Testis (tissue), 3 donors: ENCODE measurements around the gene FMNL2. TPM values are rescaled to one million over a fixed set of nuclear protein-coding genes. Genes with fewer than 3 reads are reported as not detected.

Experiments used
- DNase-seq: peaks from one replicate; pipeline ENCODE4 v3.0.0-alpha.2; 2019
- H3K27ac ChIP-seq, 2 donors: fragments of 200-600 bp; sonication (generic); one replicate each; pipeline ENCODE4 v1.5.1; 2019
- H3K27me3 ChIP-seq: fragments of 200-600 bp; sonication (generic); one replicate; pipeline ENCODE4 v1.5.1; 2019
- H3K36me3 ChIP-seq: fragments of 200-600 bp; sonication (generic); one replicate; pipeline ENCODE4 v1.5.1; 2017; ENCODE audit warnings: low read depth; ENCODE audit errors: missing control alignments
- H3K4me1 ChIP-seq: fragments of 200-600 bp; sonication (generic); one replicate; pipeline ENCODE4 v1.5.1; 2019
- H3K4me3 ChIP-seq, 2 donors: fragments of 200-600 bp; sonication (generic); one replicate each; pipeline ENCODE4 v1.5.1; 2017 to 2019
- H3K9me3 ChIP-seq: fragments of 200-600 bp; sonication (generic); one replicate; pipeline ENCODE4 v1.5.1; 2017
- CTCF ChIP-seq, 3 experiments: fragments of 450-650 bp in 2 of 3; fragments of 200-600 bp in 1 of 3; sonication (generic) in 1 of 3; IDR thresholded peaks; one replicate each; pipeline ENCODE4 v1.5.1; 2016 to 2019; ENCODE audit warnings: antibody characterized with exemption in 3 of 3, mild to moderate bottlenecking in 2 of 3, moderate library complexity in 1 of 3
- POLR2A ChIP-seq: fragments of 450-650 bp; IDR thresholded peaks from one replicate; pipeline ENCODE4 v1.6.1; 2017; ENCODE audit warnings: antibody characterized with exemption, mild to moderate bottlenecking, moderate library complexity
- WGBS, 2 donors: methylation state at CpG; one replicate each; pipeline ENCODE4 v1.1.5; 2018; 5-methylcytosine and 5-hydroxymethylcytosine counted together
- intact Hi-C: fragments of 100-400 bp; cut with DNase I; formaldehyde crosslinking; loops from one replicate; pipeline ENCODE4 v1.15.1; 2023; ENCODE audit warnings: low total_unique reads
- polyA plus RNA-seq: library from polyadenylated mRNA; stranded (reverse); fragments of 350-450 nt; fragmentation: Illumina TruSeq; extraction: RNeasy Lipid Tissue Mini Kit (QIAGEN cat#74804); gene quantifications from one replicate; pipeline ENCODE4 v1.2.3, GENCODE V29; 2014; ENCODE audit warnings: low read depth, low replicate concordance; ENCODE audit not compliant: insufficient read depth
- total RNA-seq, 2 donors: library from RNA; depleted of rRNA; stranded (reverse); fragments of >200 nt; gene quantifications; one replicate each; pipeline ENCODE4 v1.2.3, GENCODE V29; 2016

The FMNL2 gene
- total and polyA plus RNA-seq, 3 donors from 2014 or later, result 15.4 to 19.8 (median 16.8) TPM

GRCh38 chr2:152303951-152304350, 31.0 kb upstream of the FMNL2 start:
- DNase-seq, result no peak
- Histone ChIP-seq H3K9me3 (no peaks in the 10 kb centered on the region), H3K27me3 (no peaks in the 10 kb centered on the region), H3K4me3 (no peak overlapping the region), H3K4me1 (no peaks in the 10 kb centered on the region), H3K27ac (no peak overlapping the region), H3K36me3 (no peaks in the 10 kb centered on the region)
- no peak for TF ChIP-seq CTCF (IDR thresholded peaks at IDR 0.05)
- TF ChIP-seq POLR2A, result no peak
- WGBS, 2 donors, result 82 to 88% methylated on average over 2 of the region's 2 CpGs
- intact Hi-C loops, result no loop called here

- Histone ChIP-seq H3K4me3 (no peak overlapping the region), H3K4me1 (no peaks in the 10 kb centered on the region), H3K36me3 (no peaks in the 10 kb centered on the region), H3K27ac (no peak overlapping the region), H3K9me3 (no peaks in the 10 kb centered on the region), H3K27me3 (no peaks in the 10 kb centered on the region)
- TF ChIP-seq POLR2A, result no peak
- TF ChIP-seq CTCF (IDR thresholded peaks at IDR 0.05), result no peak
- intact Hi-C loops, result no loop called here
- 58 to 70% methylated on average over 1 of the region's 1 CpG for WGBS, 2 donors
- no peak for DNase-seq
Measured at GRCh38 chr2:152304836-152305235, 30.1 kb upstream of the FMNL2 start.

GRCh38 chr2:152307863-152308262, 27.1 kb upstream of the FMNL2 start:
- DNase-seq, result no peak
- Histone ChIP-seq H3K9me3 (no peaks in the 10 kb centered on the region), H3K4me1 (no peaks in the 10 kb centered on the region), H3K27ac (no peak overlapping the region), H3K36me3 (no peaks in the 10 kb centered on the region), H3K27me3 (no peaks in the 10 kb centered on the region), H3K4me3 (no peak overlapping the region)
- intact Hi-C loops, result no loop called here
- WGBS, 2 donors, result 93% methylated on average over 1 of the region's 1 CpG
- TF ChIP-seq CTCF (IDR thresholded peaks at IDR 0.05) (no peak), POLR2A (no peak)

- Histone ChIP-seq H3K9me3 (no peaks in the 10 kb centered on the region), H3K27me3 (no peaks in the 10 kb centered on the region), H3K36me3 (no peaks in the 10 kb centered on the region), H3K27ac (no peak overlapping the region), H3K4me3 (no peak overlapping the region), H3K4me1 (no peaks in the 10 kb centered on the region)
- TF ChIP-seq CTCF (IDR thresholded peaks at IDR 0.05), result no peak
- no peak for TF ChIP-seq POLR2A
- intact Hi-C loops, result no loop called here
- 65 to 67% methylated on average over 13 of the region's 13 CpGs for WGBS, 2 donors
- DNase-seq, result no peak
Measured at GRCh38 chr2:152309352-152310214, 25.4 kb upstream of the FMNL2 start.
